Activated CD8-positive, alpha-beta T cell treated with anti-CD3 and anti-CD28 coated beads for 36 hours (primary cell): ENCODE data around the gene TEN1. TPM values are rescaled to one million over a fixed set of nuclear protein-coding genes. Genes with fewer than 3 reads are reported as not detected.
A peak's percentile ranks its signal among the peaks of the same experiment; 100 is the strongest.

ENCODE experiments used
- ATAC-seq: fragments of 200-7000 bp; cut with Tn5 transposase; one replicate; pipeline ENCODE4 v1.10.0; 2021; ENCODE audit warnings: mild to moderate bottlenecking, moderate library complexity
- CTCF ChIA-PET: fragments of 350-600 bp; sonication (Branson Sonifier 250); formaldehyde crosslinking; loops from one replicate; lab custom pipeline; 2021; ENCODE audit warnings: antibody characterized with exemption; lab: Charles Lee
- POLR2A ChIA-PET: fragments of 350-600 bp; sonication (Branson Sonifier 250); formaldehyde crosslinking; loops from one replicate; lab custom pipeline; 2021; ENCODE audit warnings: antibody characterized with exemption; lab: Charles Lee
- DNase-seq: peaks from one replicate; pipeline ENCODE4 v3.0.0-alpha.2; 2020
- H3K27ac Mint-ChIP-seq: one replicate; pipeline ENCODE4 v1.8.0; 2021; ENCODE audit warnings: mild to moderate bottlenecking, mixed read lengths
- H3K27me3 Mint-ChIP-seq: one replicate; pipeline ENCODE4 v1.8.0; 2021; ENCODE audit warnings: mixed read lengths
- H3K36me3 Mint-ChIP-seq: one replicate; pipeline ENCODE4 v1.8.0; 2021; ENCODE audit warnings: low read depth, mixed read lengths
- H3K4me1 Mint-ChIP-seq: one replicate; pipeline ENCODE4 v1.8.0; 2021; ENCODE audit warnings: low read depth, mixed read lengths
- H3K4me3 Mint-ChIP-seq: one replicate; pipeline ENCODE4 v1.8.0; 2021; ENCODE audit warnings: mild to moderate bottlenecking, moderate library complexity, mixed read lengths
- H3K9me3 Mint-ChIP-seq: one replicate; pipeline ENCODE4 v1.8.0; 2021; ENCODE audit warnings: mixed read lengths
- CTCF ChIP-seq: fragments of 200-600 bp; IDR thresholded peaks from one replicate; pipeline ENCODE4 v1.8.0; 2022; ENCODE audit warnings: antibody characterized with exemption, mild to moderate bottlenecking
- intact Hi-C: fragments of 100-400 bp; cut with micrococcal nuclease; formaldehyde crosslinking; loops from one replicate; pipeline ENCODE4 v1.10.0; 2022
- total RNA-seq, 2 experiments: library from RNA; stranded (reverse); gene quantifications; one replicate each; pipeline ENCODE4 v1.2.3, GENCODE V29; 2021

The TEN1 gene
- total RNA-seq, 2 experiments from 2014 or later: 11.7 to 13.2 TPM

DNA sequence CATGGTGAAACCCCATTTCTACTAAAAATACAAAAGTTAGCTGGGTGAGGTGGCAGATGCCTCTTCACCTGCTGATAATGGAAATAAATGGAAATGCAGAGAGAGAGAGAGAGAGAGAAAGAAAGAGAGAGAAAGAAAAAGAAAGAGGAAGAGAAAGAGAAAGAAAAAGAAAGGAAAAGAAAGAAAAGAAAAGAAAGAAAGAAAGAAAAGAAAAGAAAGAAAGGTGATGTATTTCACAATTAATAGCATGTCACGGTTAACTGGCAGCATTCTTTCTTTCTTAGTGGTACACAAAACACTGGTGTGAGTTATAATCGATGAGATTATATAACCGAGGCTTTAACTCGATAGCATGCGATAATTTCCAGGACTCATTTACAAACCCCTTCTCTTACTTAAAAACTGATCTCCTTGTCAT, 3.3 kb upstream of the TEN1 start:
- Mint-ChIP-seq H3K27ac (peak overlapping the region; percentile 39), H3K9me3 (no peaks in the 10 kb centered on the region), H3K36me3 (peaks cover 16% of the 10 kb centered on the region), H3K27me3 (no peaks in the 10 kb centered on the region), H3K4me1 (peaks cover 29% of the 10 kb centered on the region), H3K4me3 (no peak overlapping the region)
- intact Hi-C loops: no loop called here
- TF ChIP-seq CTCF: no peak
- ChIA-PET CTCF (interaction anchor here (1.5 to 2.4 kb wide), 2 partner anchors 20 to 29 kb away, joined by 5 to 6 read pairs; no protein-coding TSS in a partner anchor), POLR2A (interaction anchor here (1.0 kb wide), 1 partner anchor 35 kb away, joined by 3 read pairs; the partner anchor contains the start of gene FBF1)
- ATAC-seq: no peak
- DNase-seq: no peak

DNA sequence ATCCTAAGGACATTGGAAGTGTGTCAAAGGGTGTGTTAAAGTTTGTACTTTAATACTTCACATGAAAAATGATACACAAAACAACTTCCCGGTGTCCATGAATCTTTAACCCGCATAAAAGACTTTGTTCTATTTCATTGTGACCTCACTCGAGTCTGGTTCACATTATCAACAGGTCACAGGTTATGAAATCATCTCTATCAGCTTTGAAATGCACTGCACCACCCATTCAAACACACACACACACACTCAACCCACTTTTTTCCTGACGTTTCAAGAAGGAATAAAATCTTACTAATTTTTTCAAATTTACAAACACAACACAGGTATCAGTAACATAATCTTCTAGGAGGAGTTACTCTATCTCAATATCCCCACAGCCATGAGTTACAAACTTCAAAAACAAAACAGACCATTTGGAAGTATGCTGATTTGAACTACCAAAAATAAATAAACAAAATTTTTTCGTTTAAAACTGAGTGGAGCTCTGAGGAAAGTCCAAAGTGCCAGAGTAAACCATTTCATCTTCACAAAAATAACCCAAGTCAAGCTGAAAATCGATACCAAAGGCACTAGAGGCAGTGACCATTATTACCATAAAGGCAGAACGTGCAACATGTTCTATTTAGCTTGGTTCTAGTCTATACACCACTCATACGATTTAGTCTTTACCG, 2.7 kb upstream of the TEN1 start:
- ATAC-seq (no peak), DNase-seq (no peak)
- H3K27ac Mint-ChIP-seq: peak overlapping the region; percentile 11
- peaks cover 31% of the 10 kb centered on the region for H3K4me1 Mint-ChIP-seq
- H3K9me3 Mint-ChIP-seq: no peaks in the 10 kb centered on the region
- H3K4me3 Mint-ChIP-seq: peak overlapping the region; percentile 39
- H3K27me3 Mint-ChIP-seq: no peaks in the 10 kb centered on the region
- ChIA-PET POLR2A (no interaction called here), CTCF (interaction anchor here (1.0 to 2.4 kb wide), 5 partner anchors 21 to 115 kb away, joined by 3 to 6 read pairs (median 4); partner anchors contain the start of gene MRPL38)
- no peak for TF ChIP-seq CTCF
- H3K36me3 Mint-ChIP-seq: peaks cover 14% of the 10 kb centered on the region
- intact Hi-C loops: no loop called here

- Mint-ChIP-seq H3K4me3 (peak overlapping the region; percentile 94), H3K36me3 (peaks cover 7% of the 10 kb centered on the region), H3K9me3 (no peaks in the 10 kb centered on the region), H3K27ac (peak overlapping the region; percentile 99), H3K27me3 (no peaks in the 10 kb centered on the region), H3K4me1 (peaks cover 37% of the 10 kb centered on the region)
- POLR2A ChIA-PET: interaction anchor here (0.9 to 1.0 kb wide), 2 partner anchors 10 to 23 kb away, joined by 3 read pairs; no protein-coding TSS in a partner anchor
- intact Hi-C loops: no loop called here
- DNase-seq (no peak), ATAC-seq (peak; percentile 35)
- CTCF ChIA-PET: interaction anchor here (0.8 to 1.6 kb wide), 6 partner anchors 21 to 567 kb away, joined by 3 to 6 read pairs (median 4); partner anchors contain the start of gene CDK3
- no peak for TF ChIP-seq CTCF
Observed at GRCh38 chr17:75979705-75980187, 706 bp downstream of the TEN1 start.

DNA sequence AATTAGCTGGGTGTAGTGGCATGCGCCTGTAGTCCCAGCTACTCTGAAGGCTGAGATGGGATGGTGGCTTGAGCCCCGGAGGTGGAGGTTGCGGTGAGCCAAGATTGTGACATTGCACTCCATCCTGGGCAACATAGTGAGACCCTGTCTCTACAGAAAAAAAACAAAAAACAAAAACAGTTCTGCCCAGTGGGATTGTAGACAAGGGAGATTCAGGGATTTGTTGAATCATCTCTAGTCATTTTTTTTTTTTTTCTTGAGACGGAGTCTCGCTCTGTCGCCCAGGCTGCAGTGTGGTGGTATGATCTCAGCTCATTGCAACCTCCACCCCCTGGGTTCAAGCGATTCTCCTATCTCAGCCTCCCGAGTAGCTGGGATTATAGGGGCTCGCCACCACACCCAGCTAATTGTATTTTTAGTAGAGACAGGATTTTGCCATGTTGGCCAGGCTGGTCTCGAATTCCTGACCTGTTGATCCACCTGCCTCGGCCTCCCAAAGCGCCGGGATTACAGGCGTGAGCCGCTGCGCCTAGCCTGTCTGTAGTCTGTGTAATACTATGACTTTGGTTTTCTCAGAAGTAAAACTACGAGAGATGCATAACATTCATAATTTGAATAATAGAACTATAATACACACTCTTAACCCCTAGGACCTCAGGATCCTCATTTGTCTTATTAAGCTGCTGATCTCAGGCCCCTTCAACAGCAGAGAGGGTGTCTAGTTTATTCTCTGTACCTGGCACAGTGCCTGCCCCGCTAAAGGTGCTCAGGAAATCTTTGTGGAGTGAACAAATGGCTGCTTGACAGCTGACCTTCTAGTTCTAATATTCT, 1.4 kb downstream of the TEN1 start:
- peaks cover 37% of the 10 kb centered on the region for H3K4me1 Mint-ChIP-seq

More for the DNA sequence above, 1.4 kb downstream of the TEN1 start:
- Mint-ChIP-seq H3K4me3 (peak overlapping the region; percentile 94), H3K27ac (peak overlapping the region; percentile 99), H3K36me3 (peaks cover 7% of the 10 kb centered on the region), H3K9me3 (no peaks in the 10 kb centered on the region), H3K27me3 (no peaks in the 10 kb centered on the region)
- CTCF ChIA-PET: interaction anchor here (0.7 to 1.8 kb wide), 10 partner anchors 20 to 566 kb away, joined by 3 to 6 read pairs (median 4); partner anchors contain the start of gene CDK3
- no peak for TF ChIP-seq CTCF
- intact Hi-C loops: no loop called here
- no peak for DNase-seq
- POLR2A ChIA-PET: interaction anchor here (0.6 to 1.0 kb wide), 5 partner anchors 10 to 77 kb away, joined by 3 to 4 read pairs (median 3); no protein-coding TSS in a partner anchor
- no peak for ATAC-seq
